GM21576 (cell line): ENCODE measurements around the gene OPHN1.
"Not testable (repeated sequence)": the region's sequence is repeated elsewhere in the genome, so short reads cannot be mapped to it uniquely, and the experiment has no call there.

Source experiments
- ATAC-seq: cut with Tn5 transposase; IDR thresholded peaks from one replicate; pipeline ENCODE4 v1.9.1; 2021; ENCODE audit warnings: mild to moderate bottlenecking, moderate library complexity; ENCODE audit not compliant: unreplicated experiment

Gene OPHN1

GRCh38 chrX:68422478-68422877 is 10.8 kb downstream of the OPHN1 start:
- no peak for ATAC-seq

DNA sequence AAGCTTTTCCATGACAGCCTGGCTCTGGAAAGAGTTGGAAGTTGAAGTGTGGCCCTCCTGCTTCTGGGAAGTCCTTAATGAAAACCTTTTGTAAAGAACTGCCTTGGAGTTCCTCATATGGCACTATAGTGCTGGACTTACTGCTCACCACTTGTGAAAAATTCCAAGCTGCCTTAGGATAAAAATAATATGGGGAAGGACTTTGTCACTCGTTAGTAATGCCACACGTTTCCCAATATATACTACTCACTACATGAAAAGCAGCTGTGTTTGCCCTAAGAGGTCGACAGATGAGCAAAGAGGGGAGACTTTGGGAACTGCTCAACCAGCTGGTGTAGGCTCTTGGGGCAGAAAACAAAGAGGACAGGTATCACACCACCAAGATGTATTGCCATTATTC is 11.7 kb downstream of the OPHN1 start:
- ATAC-seq = no peak

- no peak for ATAC-seq
Observed at GRCh38 chrX:68420559-68420958, 12.7 kb downstream of the OPHN1 start.

DNA sequence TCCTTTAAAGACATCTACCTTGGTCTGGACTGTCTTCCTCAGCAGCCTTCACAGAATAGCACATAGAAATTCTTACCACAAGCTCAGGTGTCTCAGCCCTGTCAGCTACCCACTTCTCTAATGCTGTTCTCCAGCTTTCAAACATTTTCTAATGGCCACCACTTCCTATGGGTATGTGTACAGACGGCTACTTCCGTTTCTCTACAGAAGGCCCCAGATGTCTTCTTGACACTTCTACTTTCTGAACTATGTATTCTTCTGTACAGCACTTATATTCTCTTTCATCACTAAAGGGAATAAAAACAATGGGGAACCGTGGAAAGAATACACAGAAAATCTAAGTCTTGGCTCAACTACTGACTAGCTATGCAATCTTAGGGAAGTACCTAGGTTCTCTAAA is 13.3 kb downstream of the OPHN1 start:
- no peak for ATAC-seq

GRCh38 chrX:68417651-68418050 is 15.6 kb downstream of the OPHN1 start:
- ATAC-seq = no peak

DNA sequence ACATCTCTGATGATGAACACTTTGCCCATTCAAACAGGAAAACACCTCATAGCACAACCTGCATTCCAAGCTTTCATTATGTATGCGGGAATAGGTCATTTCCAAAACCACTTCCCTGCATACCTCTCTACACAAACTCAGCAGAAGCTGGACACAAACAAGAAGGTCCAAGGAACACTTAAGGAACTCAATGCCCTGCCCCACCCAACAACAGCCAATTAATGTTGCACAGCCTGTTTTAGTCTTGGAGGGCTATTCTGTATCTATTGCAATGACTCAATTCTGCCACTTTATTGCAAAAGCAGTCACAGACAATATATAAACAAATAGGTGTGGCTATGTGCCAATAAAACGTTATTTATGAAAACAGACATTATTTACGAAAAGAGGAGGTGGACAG is 16.7 kb downstream of the OPHN1 start:
- no peak for ATAC-seq

- no peak for ATAC-seq
Observed at GRCh38 chrX:68415316-68415715, 18.0 kb downstream of the OPHN1 start.

GRCh38 chrX:68413254-68413653 is 20.0 kb downstream of the OPHN1 start:
- ATAC-seq = no peak

- ATAC-seq = no peak
Observed at GRCh38 chrX:68411729-68412128, 21.6 kb downstream of the OPHN1 start.

DNA sequence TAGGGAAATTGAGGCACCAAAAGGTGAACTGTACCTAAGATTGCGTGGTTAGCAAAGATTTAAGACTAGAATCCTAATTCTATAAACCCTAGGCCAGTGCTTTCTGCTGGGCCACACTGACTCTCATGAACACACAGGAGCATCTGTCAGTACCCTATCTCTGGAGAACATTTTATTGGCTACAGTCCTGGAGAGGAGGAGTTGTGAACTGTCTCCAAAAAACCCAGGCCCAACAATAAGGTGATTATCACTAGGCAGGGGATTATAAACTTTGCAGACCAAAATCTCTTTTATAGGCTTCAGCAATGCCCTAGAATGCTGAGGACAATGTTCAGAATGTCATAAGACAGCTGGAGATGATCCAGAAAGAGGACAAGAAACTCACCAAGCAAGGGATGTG is 24.1 kb downstream of the OPHN1 start:
- no peak for ATAC-seq

DNA sequence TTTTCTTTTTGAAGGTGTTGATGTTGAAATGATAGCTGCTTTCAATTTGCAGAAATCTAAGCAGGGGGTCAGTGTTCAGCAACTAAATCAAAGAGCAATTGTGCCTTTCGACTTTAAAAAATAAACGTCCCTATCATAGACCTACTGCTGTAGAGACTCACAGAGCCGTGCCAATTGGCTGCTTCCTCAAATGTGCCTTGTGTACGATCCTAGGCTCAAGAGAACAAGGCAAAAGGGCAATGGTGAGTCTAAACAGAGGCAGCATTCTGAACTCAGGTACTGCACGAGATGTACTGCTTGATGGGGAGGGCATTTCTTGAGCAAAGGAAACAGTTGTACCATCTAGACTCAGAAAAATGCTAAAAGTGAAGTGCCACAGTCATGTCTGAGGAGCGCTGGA is 29.8 kb downstream of the OPHN1 start:
- no peak for ATAC-seq

GRCh38 chrX:68403038-68403437 is 30.3 kb downstream of the OPHN1 start:
- ATAC-seq = no peak

GRCh38 chrX:68402094-68402493 is 31.2 kb downstream of the OPHN1 start:
- no peak for ATAC-seq

DNA sequence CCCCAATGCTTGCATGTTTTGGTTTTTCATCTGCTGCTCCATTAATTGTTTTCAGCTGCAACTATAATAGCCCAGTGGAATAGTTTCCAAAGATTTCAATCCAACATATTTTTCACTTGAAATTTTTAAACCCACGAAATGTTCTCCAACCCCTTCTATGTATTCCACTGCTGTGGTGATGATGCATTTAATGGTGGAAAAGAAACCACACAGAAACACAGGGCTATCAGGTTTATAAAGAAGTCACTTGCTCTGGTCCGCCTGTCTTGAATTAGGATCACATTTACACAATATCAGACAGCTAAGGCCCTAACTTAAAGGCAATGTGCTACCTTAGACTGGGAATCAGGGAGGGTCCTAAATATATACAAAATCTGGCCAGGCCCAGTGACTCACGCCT is 35.0 kb downstream of the OPHN1 start:
- ATAC-seq = no peak

DNA sequence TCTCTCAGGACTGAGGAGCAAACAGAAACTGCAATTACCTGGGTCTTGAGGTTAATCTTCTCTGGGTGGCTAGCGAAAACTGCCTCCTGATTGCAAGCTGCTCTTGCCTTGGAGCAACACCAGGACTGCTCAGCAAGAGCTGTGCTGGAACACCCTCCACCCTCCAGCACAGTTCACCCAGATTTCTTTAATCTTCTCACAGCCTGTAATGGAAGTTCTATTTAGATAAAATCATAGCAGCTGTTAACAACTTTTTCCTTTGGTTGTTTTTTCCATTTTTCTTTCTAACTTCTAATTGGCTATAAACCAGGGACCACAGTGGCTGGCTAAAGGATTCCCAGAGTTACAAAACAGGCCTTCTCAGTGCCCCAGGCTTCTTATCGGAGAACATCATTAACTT is 36.3 kb downstream of the OPHN1 start:
- no peak for ATAC-seq

DNA sequence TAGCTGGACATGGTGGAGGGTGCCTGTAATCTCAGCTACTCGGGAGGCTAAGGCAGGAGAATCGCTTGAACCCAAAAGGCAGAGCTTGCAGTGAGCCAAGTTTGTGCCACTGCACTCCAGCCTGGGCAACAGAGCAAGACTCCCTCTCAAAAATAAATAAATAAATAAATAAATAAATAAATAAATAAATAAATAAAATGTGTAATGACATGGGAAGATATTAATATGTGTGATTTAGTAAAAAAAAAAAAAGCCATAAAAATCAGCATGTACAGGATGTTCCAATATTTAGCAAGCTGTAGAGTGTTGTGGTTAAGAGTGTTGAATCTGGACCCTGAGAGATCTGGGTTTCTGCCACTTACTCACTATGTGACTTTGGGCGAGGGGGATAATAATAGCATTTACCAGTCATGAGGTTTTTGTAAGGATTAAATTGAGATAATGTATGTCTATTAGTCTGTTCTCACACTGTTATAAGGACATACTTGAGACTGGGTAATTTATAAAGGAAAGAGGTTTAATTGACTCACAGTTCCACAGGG is 43.8 kb downstream of the OPHN1 start:
- ATAC-seq = not testable (repeated sequence)

- ATAC-seq = no peak
Observed at GRCh38 chrX:68387776-68388175, 45.5 kb downstream of the OPHN1 start.

- ATAC-seq = no peak
Observed at GRCh38 chrX:68383540-68383939, 49.8 kb downstream of the OPHN1 start.

- not testable (repeated sequence) for ATAC-seq
Observed at GRCh38 chrX:68377579-68377978, 55.7 kb downstream of the OPHN1 start.

GRCh38 chrX:68376373-68376772 is 56.9 kb downstream of the OPHN1 start:
- ATAC-seq = no peak

DNA sequence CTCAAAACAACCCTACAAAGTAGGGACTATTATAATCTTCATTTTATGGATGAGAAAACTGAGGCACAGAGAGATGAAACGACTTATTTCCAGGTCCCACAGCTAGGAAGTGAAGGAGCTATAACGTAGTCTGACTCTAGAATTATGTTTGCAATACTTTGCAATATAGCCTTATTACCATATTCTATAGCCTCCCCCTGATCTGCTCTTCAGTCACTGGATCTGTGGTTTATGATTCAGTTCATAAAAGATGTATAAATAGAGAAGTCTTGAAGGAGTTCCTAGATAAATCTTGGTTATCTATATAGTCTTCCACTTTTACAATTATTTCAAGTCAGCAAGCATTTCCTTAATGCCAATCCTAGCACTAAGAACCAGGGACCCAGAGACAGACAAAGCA is 57.5 kb downstream of the OPHN1 start:
- ATAC-seq = no peak

DNA sequence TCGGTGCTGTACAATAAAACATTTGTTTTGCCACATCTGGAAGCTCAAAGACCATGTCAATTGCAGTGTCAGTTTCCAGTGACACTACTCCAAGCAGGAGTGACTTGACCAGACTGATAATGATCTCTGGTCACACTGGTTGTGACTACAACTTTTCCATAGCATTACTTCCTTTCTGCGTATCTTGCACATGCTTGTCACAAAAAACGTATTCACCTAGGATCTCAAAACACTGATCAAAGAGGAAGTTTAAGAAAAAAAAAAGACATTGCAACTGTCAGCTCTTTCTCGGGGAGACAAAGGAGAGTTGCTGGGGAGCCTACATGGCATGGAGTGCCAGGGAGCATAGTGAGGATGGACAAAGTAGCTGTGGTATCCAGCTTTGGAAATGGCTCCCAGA is 60.6 kb downstream of the OPHN1 start:
- no peak for ATAC-seq

- ATAC-seq = no peak
Observed at GRCh38 chrX:68369559-68369958, 63.7 kb downstream of the OPHN1 start.

DNA sequence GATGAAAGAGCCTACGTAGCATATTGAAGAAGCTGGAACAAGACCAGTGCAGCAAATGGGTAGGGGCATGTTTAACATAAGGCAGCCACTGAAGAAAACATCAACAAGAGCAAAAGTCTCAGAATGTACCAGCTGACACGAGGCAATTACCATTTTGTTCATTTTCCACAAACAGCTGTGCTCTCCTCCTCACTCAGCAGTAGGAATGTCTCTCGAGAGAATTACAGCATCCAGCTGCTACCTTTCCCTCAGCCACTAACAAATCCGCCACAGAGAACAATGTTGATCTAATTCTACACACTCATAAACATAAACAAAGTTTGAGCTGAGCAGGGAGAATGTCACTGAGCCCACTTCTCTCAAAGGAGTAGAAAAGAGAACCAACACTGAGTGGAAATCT is 68.0 kb downstream of the OPHN1 start:
- ATAC-seq = no peak
